H9 (cell line): ENCODE measurements around the gene NOC3L. TPM values are rescaled to one million over a fixed set of nuclear protein-coding genes. Genes with fewer than 3 reads are reported as not detected.

Experiments used
- DNase-seq: peaks from one replicate; pipeline ENCODE4 v3.0.0-alpha.2; 2017
- H2AFZ ChIP-seq: one replicate; pipeline ENCODE4 v1.6.1; 2013; ENCODE audit warnings: mild to moderate bottlenecking, low read length, control low read depth, moderate library complexity
- H2AK5ac ChIP-seq: 2 replicates; pipeline ENCODE4 v1.6.1; 2013; ENCODE audit warnings: low read length, control low read depth, mixed read lengths; ENCODE audit not compliant: insufficient read length
- H2BK120ac ChIP-seq: one replicate; pipeline ENCODE4 v1.6.1; 2013; ENCODE audit warnings: low read depth, mild to moderate bottlenecking, low read length, control low read depth, inconsistent platforms; ENCODE audit not compliant: poor library complexity, severe bottlenecking
- H2BK12ac ChIP-seq: 2 replicates; pipeline ENCODE4 v1.6.1; 2013; ENCODE audit warnings: low read length, control low read depth, mixed read lengths, low read depth; ENCODE audit not compliant: insufficient read length
- H2BK15ac ChIP-seq: 2 replicates; pipeline ENCODE4 v1.6.1; 2013; ENCODE audit warnings: low read depth, low read length, control low read depth
- H2BK20ac ChIP-seq: one replicate; pipeline ENCODE4 v1.6.1; 2013; ENCODE audit warnings: low read depth, mild to moderate bottlenecking, low read length, control low read depth, inconsistent platforms; ENCODE audit not compliant: poor library complexity, severe bottlenecking
- H2BK5ac ChIP-seq: 2 replicates; pipeline ENCODE4 v1.6.1; 2013; ENCODE audit warnings: low read length, control low read depth, mixed read lengths; ENCODE audit not compliant: insufficient read length
- H3K14ac ChIP-seq: 2 replicates; pipeline ENCODE4 v1.6.1; 2013; ENCODE audit warnings: low read length, control low read depth; ENCODE audit not compliant: insufficient read depth
- H3K18ac ChIP-seq: 2 replicates; pipeline ENCODE4 v1.6.1; 2013; ENCODE audit warnings: low read depth, mild to moderate bottlenecking, mixed read lengths, low read length, control low read depth; ENCODE audit not compliant: insufficient read length
- H3K23ac ChIP-seq: 2 replicates; pipeline ENCODE4 v1.6.1; 2013; ENCODE audit warnings: low read length, control low read depth, mixed read lengths, low read depth; ENCODE audit not compliant: insufficient read length
- H3K23me2 ChIP-seq: 2 replicates; pipeline ENCODE4 v1.6.1; 2013; ENCODE audit warnings: low read depth, mild to moderate bottlenecking, mixed read lengths, low read length, control low read depth; ENCODE audit not compliant: insufficient read length, poor library complexity, severe bottlenecking
- H3K27ac ChIP-seq: 2 replicates; pipeline ENCODE4 v1.5.1; 2013; ENCODE audit warnings: low read length, control low read depth, mixed read lengths, low read depth; ENCODE audit not compliant: insufficient read length
- H3K27me3 ChIP-seq: 2 replicates; pipeline ENCODE4 v1.6.1; 2013; ENCODE audit warnings: low read length, control low read depth, inconsistent platforms; ENCODE audit not compliant: insufficient read depth
- H3K4ac ChIP-seq: 2 replicates; pipeline ENCODE4 v1.6.1; 2013; ENCODE audit warnings: low read depth, mild to moderate bottlenecking, control low read depth, inconsistent platforms, low read length, moderate library complexity
- H3K4me1 ChIP-seq: 2 replicates; pipeline ENCODE4 v1.6.1; 2013; ENCODE audit warnings: low read length, control low read depth, inconsistent platforms; ENCODE audit not compliant: insufficient read depth
- H3K4me2 ChIP-seq: 2 replicates; pipeline ENCODE4 v1.6.1; 2013; ENCODE audit warnings: low read length, control low read depth, mixed read lengths; ENCODE audit not compliant: insufficient read length, insufficient read depth
- H3K56ac ChIP-seq: 2 replicates; pipeline ENCODE4 v1.6.1; 2013; ENCODE audit warnings: low read depth, mild to moderate bottlenecking, mixed read lengths, low read length, control low read depth; ENCODE audit not compliant: insufficient read length
- H3K79me1 ChIP-seq: 2 replicates; pipeline ENCODE4 v1.6.1; 2013; ENCODE audit warnings: low read depth, mild to moderate bottlenecking, moderate library complexity, low read length, control low read depth, inconsistent platforms; ENCODE audit not compliant: insufficient read depth, poor library complexity, severe bottlenecking
- H3K79me2 ChIP-seq: 2 replicates; pipeline ENCODE4 v1.6.1; 2013; ENCODE audit warnings: low read length, control low read depth, inconsistent platforms; ENCODE audit not compliant: insufficient read depth
- H3K9ac ChIP-seq: 2 replicates; pipeline ENCODE4 v1.6.1; 2013; ENCODE audit warnings: low read length, control low read depth, mixed read lengths; ENCODE audit not compliant: insufficient read length; ENCODE audit errors: extremely low read depth
- H3K9me3 ChIP-seq: one replicate; pipeline ENCODE4 v1.6.1; 2013; ENCODE audit warnings: low read depth, low read length, inconsistent platforms; ENCODE audit not compliant: control insufficient read depth
- H3T11ph ChIP-seq: one replicate; pipeline ENCODE4 v1.6.1; 2013; ENCODE audit warnings: mild to moderate bottlenecking, low read length, control low read depth, inconsistent platforms
- H4K20me1 ChIP-seq: one replicate; pipeline ENCODE4 v1.6.1; 2013; ENCODE audit not compliant: control insufficient read depth, insufficient read length, insufficient read depth
- H4K5ac ChIP-seq: 2 replicates; pipeline ENCODE4 v1.6.1; 2013; ENCODE audit warnings: low read depth, mild to moderate bottlenecking, mixed read lengths, low read length, control low read depth; ENCODE audit not compliant: insufficient read length
- H4K8ac ChIP-seq: replicated peaks from 2 replicates; pipeline ENCODE4 v1.6.1; 2013; ENCODE audit warnings: low read length, control low read depth, mixed read lengths, low read depth; ENCODE audit not compliant: insufficient read length
- H4K91ac ChIP-seq: 2 replicates; pipeline ENCODE4 v1.6.1; 2013; ENCODE audit warnings: low read depth, mild to moderate bottlenecking, moderate library complexity, mixed read lengths, low read length, control low read depth; ENCODE audit not compliant: insufficient read length
- H3K27ac Mint-ChIP-seq, 3 experiments: 2 replicates in 2 of 3; 3 replicates in 1 of 3; pipeline ENCODE4 v1.8.0; 2020 to 2021; ENCODE audit warnings: mixed read lengths in 3 of 3, mild to moderate bottlenecking in 1 of 3, moderate library complexity in 1 of 3
- H3K27me3 Mint-ChIP-seq: 2 replicates; pipeline ENCODE4 v1.8.0; 2021; ENCODE audit warnings: low read depth, mild to moderate bottlenecking, moderate library complexity, mixed read lengths
- H3K36me3 Mint-ChIP-seq, 3 experiments: 2 replicates in 2 of 3; 3 replicates in 1 of 3; pipeline ENCODE4 v1.8.0; 2020 to 2021; ENCODE audit warnings: low read depth in 3 of 3, mixed read lengths in 3 of 3; ENCODE audit not compliant: insufficient read depth in 1 of 3
- H3K4me1 Mint-ChIP-seq, 2 experiments: 2 replicates each; pipeline ENCODE4 v1.8.0; 2020; ENCODE audit warnings: mixed read lengths in 2 of 2
- H3K4me3 Mint-ChIP-seq, 2 experiments: 2 replicates in 1 of 2; 3 replicates in 1 of 2; pipeline ENCODE4 v1.8.0; 2020 to 2021; ENCODE audit warnings: mild to moderate bottlenecking in 2 of 2, mixed read lengths in 2 of 2, moderate library complexity in 1 of 2
- H3K9me3 Mint-ChIP-seq, 2 experiments: 2 replicates in 1 of 2; 3 replicates in 1 of 2; pipeline ENCODE4 v1.8.0; 2020; ENCODE audit warnings: mild to moderate bottlenecking in 2 of 2, mixed read lengths in 2 of 2, moderate library complexity in 1 of 2
- WGBS: extraction: QIAGEN DNeasy Blood & Tissue Kit; methylation state at CpG from one replicate; pipeline ENCODE4 v1.1.7; 2013; ENCODE audit warnings: missing lambda C conversion rate, low lambda C conversion rate, mixed read lengths; ENCODE audit not compliant: insufficient read length; ENCODE audit errors: extremely low coverage; 5-methylcytosine and 5-hydroxymethylcytosine counted together
- total RNA-seq: library from RNA; stranded (reverse); gene quantifications from 2 replicates; pipeline ENCODE4 v1.2.1, GENCODE V29; 2021
- TF ChIP-seq, protein P1 (sequence below): fragments of 200-600 bp; sonication (generic); conservative IDR thresholded peaks from 3 replicates; pipeline ENCODE4 v1.8.0; 2021; ENCODE audit warnings: antibody characterized with exemption, mild to moderate bottlenecking

The NOC3L gene
- total RNA-seq, 1 experiment from 2014 or later, result 35.8 TPM

DNA sequence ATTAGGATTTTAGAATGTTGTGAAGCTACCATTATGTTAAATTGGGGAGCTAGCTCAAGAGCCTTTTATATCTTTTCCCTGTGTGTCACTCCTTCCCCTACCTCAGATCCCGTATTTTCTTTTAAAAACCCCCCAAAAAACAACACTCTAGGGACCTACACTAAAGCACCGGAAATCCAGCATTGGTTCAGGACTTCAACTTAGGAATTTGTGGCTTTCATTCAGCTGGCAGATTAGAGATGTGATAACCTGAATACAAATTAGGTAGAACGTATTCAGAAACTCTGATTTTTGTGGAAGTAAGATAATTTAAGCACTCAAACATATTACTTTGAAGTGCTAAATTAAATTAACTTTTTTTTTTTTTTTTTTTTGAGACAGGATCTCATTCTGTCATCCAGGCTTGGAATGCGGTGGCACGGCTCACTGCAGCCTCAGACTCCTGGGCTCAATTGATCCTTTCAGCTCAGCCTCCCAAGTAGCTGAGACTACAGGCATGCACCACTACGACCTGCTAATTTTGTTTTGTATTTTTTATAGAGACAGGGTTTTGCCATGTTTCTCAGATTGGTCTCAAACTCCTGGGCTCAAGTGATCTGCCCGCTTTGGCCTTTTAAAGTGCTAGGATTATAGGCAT, 46.4 kb upstream of the NOC3L start:
- no peak overlapping the region for H3K14ac ChIP-seq
- Mint-ChIP-seq H3K27ac (no peak overlapping the region), H3K27me3 (peaks cover 30% of the 10 kb centered on the region), H3K4me3 (no peak overlapping the region), H3K9me3 (no peaks in the 10 kb centered on the region), H3K4me1 (peaks cover 0 to 3% of the 10 kb centered on the region in 2 experiments; a peak in 3 of 4 replicates), H3K36me3 (no peaks in the 10 kb centered on the region)
- WGBS, result no CpG with 5 or more reads among the region's 7 CpGs
- H2BK15ac ChIP-seq, result no peak overlapping the region
- no peaks in the 10 kb centered on the region for H3K9me3 ChIP-seq
- H3K23ac ChIP-seq, result no peak overlapping the region
- H4K91ac ChIP-seq, result no peak overlapping the region
- no peaks in the 10 kb centered on the region for H3K23me2 ChIP-seq
- no peak overlapping the region for H3K4ac ChIP-seq
- H3K4me1 ChIP-seq, result no peaks in the 10 kb centered on the region
- H3K27ac ChIP-seq, result no peak overlapping the region
- TF ChIP-seq, protein P1, sequence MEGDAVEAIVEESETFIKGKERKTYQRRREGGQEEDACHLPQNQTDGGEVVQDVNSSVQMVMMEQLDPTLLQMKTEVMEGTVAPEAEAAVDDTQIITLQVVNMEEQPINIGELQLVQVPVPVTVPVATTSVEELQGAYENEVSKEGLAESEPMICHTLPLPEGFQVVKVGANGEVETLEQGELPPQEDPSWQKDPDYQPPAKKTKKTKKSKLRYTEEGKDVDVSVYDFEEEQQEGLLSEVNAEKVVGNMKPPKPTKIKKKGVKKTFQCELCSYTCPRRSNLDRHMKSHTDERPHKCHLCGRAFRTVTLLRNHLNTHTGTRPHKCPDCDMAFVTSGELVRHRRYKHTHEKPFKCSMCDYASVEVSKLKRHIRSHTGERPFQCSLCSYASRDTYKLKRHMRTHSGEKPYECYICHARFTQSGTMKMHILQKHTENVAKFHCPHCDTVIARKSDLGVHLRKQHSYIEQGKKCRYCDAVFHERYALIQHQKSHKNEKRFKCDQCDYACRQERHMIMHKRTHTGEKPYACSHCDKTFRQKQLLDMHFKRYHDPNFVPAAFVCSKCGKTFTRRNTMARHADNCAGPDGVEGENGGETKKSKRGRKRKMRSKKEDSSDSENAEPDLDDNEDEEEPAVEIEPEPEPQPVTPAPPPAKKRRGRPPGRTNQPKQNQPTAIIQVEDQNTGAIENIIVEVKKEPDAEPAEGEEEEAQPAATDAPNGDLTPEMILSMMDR, result no peak
- no peaks in the 10 kb centered on the region for H3K27me3 ChIP-seq
- H2AK5ac ChIP-seq, result no peak overlapping the region
- peaks cover 3% of the 10 kb centered on the region for H3K79me1 ChIP-seq
- H3K9ac ChIP-seq, result no peak overlapping the region
- H3K56ac ChIP-seq, result no peak overlapping the region
- H4K8ac ChIP-seq, result no peak overlapping the region
- no peak overlapping the region for H2AFZ ChIP-seq
- no peak overlapping the region for H2BK5ac ChIP-seq
- H3K79me2 ChIP-seq, result no peaks in the 10 kb centered on the region; the same call in 1 of the 2 replicates
- no peak overlapping the region for H2BK20ac ChIP-seq
- no peaks in the 10 kb centered on the region for H4K20me1 ChIP-seq
- no peak overlapping the region for H2BK120ac ChIP-seq
- H3T11ph ChIP-seq, result no peak overlapping the region
- no peak overlapping the region for H3K4me2 ChIP-seq
- no peak for DNase-seq
- H4K5ac ChIP-seq, result no peak overlapping the region
- H3K18ac ChIP-seq, result no peak overlapping the region
- H2BK12ac ChIP-seq, result no peak overlapping the region
